ENCODE results near the gene CNTNAP2.
"Not testable (repeated sequence)": the region's sequence is repeated elsewhere in the genome, so short reads cannot be mapped to it uniquely, and the experiment has no call there.

Gene CNTNAP2

DNA sequence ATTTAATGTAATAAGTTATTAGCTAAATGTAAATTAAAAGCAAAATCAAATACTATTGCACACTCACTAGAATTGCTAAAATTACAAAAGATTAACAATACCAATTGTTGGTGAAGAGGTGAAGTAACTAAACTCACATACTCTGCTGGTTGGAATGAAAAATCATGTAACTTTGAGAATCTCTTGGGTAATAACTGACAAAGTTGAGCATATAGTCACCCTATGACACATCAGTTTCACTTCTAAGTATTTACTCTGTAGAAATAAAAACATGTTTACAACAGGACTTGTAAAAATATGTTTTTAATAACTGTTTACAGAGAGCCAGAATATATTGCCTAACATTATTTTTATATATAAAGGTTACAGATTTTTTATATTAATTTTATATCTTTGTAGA is 33.6 kb downstream of the CNTNAP2 start:
- DNase-seq, result no peak

DNA sequence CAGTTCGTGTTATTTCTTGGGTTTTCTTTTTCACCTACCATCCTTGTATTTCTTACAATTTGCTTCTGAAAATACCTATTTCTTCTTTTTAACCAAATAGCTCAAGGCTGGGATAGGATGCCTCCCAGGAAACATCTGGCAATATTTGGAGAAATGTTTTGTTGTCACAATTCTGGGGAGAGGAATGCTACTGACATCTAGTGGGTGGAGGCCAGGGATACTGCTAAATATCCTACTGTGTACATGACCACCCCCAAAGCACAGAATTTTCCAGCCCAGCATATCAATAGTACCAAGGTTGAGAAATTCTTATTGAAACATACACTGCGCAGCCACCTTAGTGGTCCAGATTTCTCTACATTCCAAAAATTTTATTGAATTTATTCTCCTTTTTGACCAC is 55.5 kb downstream of the CNTNAP2 start:
- no peak for DNase-seq

DNA sequence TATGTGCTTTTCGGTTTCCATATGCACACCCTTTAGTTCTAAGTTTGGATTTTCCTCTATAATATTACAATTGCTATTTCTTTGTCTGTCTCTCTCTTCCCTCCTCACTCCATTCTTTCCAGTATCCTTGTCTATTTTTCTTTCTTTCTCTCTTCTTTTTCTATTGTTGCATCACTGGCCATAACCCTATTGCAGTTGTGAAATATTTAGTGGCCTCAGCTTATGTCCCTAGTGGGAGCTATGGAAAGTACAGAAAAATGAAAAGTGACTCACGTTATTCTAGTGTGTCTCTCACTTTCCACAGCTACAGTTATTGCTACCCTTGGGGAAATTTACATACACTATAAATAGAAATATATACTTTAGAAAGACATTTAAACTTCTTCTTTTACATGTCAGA is 59.1 kb downstream of the CNTNAP2 start:
- no peak for DNase-seq

DNA sequence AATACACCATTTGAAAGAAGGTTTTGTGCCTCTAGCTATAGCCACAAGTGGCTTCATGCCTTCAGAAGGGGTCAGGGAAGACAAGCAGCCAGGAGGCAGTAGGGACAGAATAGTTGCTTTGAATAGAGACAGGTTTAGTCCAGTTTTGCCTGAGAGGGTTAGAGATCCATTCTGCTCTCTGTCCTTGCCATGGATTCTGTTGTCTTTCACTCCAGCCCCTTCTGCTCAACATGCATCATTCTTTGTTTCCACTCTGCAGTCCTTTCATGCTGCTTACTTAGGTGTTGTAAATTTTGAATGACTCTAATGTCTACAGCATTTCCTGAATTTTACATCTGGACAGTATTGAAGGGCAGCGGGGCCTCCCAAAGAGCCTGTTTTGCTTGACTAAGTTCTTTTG is 60.3 kb downstream of the CNTNAP2 start:
- no peak for DNase-seq

DNA sequence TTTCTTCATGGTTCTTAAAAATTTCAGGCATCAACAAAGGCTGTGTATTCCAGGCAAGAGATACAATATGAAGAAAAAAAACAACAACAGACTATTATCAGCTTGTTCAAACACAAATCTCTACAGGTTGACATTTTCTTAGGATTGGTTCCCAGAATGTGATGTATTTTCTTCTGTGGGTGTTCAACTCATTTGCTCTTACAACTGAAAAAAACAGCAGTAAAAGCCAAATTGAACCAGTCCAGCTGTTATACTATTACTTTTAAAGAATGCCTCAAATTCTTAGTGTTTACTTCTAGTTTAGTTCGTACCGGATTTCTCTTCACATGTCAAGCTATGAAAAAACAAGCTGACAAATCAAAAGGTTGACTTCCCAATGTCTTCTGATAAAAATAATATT is 60.7 kb downstream of the CNTNAP2 start:
- DNase-seq, result no peak

DNA sequence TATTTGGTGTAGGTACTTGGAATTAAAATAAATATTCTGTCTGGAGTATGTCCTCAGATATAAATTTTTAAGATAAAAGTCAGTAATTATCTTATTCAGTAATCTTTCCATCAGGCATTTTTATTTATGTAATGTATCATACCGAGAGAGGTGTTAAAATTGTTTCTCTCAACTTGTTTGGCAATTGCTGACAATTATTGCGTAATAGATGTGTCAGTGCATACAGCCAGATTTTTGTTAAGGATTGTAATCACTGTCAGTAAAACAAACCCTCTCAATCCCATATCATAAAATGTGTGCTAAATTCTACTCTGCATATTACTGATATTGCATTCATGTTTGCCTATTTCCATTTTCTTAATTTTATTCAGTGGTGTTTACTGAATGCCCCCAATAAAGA is 69.2 kb downstream of the CNTNAP2 start:
- DNase-seq, result no peak

DNA sequence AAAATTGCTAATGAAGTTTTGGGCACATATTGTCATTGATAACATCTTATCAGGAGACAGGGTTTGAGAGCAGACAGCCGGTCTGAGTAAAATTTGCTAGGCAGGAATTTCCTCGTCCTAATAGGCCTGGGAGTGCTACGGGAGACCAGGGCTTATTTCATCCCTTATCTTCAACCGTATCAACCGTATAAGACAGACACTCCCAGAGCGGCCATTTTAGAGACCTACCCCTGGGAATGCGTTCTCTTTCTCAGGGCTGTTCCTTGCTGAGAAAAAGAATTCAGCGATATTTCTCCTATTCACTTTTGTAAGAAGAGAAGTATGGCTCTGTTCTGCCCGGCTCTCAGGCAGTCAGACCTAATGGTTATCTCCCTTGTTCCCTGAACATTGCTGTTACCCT is 74.8 kb downstream of the CNTNAP2 start:
- not testable (repeated sequence) for DNase-seq

DNA sequence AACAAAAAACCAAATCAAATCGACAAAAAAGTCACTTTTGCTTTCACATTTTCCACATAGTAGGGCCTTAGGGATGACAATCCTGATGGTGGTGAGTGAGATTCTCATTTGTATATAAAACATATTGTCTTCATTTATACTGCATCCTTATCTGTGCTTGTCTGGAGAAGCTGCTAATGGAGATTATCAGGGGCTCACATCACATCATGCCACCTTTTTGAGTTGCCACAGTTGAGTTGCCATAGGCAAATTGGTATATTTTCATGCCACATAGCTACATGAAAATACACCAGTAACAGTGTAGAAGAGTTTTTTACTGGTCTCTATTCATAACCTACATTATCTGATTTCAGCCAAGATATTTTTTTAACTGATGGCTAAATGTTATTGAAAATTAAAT is 85.3 kb downstream of the CNTNAP2 start:
- DNase-seq, result no peak

DNA sequence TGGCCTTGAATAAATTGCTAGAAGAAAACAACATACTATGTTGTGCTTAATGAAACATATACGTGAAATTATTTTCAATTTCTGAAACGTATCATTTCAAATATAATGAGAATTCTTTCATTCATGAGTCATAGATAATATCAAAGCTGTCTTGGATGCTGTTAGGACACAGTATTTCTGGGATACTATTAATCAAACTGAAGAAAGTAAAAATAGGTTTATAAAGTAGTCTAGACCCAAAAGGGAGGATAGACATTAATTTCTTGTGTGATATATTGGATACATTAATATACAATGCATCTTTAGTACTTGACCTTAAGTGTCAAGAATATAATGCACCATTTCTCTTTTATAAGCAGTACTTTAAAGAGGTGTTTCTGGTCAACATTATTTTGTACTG is 89.7 kb downstream of the CNTNAP2 start:
- DNase-seq, result no peak

DNA sequence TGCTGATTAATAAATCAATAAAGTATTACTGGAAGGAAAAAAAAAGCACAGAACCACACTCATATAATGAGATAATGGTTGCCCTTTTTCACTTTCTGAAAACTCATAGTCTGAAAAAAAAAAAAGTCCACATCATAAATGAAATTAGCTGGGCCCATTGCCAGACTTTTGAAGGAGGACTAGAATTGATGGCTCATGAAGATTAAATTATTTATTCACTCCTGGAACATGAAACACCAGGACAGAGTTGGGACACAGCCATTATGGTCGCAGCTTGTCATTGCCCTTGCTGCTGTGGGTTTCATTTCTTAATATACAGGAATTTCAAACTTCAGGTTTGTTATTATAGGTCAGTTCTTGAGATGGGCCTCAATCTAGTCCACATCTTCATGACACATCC is 91.9 kb downstream of the CNTNAP2 start:
- DNase-seq, result no peak

DNA sequence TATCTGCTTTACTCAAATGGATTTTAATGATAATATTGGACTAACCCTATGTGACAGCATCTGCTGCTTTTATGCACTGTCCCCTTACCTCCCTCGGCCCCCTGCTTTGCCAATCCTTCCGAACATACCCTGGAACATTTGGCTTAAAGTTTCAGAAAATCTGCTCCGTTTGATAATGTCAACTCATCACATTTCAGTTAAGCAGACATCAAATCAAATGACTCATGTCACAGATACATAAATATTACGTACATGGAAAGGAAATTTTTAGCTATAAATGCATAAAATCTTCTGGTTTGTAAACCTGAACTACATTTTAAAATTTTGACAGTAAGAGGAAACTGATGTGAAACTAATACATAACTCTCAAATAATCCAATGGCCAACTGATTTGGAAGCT is 98.2 kb downstream of the CNTNAP2 start:
- no peak for DNase-seq

DNA sequence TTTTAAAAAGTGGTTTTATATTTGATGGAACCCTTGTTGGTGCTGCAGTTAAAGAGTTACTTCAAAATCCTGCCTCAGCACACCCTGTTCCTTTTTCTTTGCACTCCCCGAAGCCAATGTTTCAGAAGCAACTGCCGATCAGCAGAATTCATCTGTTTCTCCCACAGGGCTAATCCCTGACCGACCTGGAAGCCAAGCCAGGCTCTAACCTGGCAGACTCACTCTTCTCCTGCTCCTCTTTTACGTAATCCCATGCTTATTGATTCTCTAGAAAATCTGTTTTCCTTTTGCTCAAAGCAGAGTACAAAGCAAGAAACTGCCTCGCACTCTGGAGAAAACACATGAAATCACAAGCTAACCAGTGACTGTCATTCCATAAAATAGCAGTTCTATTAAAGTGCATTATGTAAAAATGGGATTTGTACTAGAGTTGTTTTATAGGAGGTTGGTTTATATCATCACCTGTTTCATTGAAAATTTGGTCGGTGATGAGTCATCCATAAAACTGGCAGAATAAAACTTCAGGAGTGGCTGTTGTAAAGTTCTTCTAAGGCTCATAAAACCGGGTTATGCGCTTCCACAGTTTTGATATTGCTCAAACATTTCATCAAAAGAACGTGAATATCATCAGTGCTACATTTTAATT is 99.9 kb downstream of the CNTNAP2 start:
- no peak for DNase-seq

DNA sequence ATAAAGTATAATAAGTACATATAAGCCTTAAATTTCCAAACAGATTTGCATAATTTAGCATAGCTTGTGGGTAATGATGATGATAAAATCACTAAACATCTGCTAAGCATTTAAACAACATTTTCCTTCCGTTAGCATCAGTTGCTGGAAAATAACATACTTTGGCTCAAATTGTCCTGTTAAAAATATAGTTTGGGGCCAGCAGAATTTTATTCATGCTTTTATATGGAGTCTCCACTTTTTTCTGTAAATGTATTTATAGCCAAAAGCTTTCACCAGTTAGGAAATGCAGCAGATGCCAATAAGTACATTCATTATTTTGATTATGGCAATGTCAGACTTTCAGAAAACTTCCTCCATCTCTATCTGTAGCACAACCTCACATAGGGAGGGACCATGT is 107.2 kb downstream of the CNTNAP2 start:
- no peak for DNase-seq

DNA sequence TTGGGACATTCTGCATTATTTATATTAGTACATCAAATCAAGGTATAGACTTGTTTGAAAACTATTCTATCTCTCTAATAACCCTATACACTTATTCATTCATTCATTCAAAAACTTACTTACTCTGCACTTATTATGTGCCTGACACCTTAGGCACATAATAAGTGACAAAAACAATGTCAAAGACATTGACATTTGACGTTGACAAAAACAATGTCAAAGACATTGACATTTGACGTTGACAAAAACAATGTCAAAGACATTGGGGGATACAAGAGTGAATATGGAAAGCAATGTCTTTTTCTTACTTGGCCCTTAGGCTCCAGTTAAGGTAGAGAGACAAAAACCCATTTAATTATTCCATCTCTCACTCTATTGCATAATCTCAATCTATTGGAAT is 116.0 kb downstream of the CNTNAP2 start:
- DNase-seq, result no peak

DNA sequence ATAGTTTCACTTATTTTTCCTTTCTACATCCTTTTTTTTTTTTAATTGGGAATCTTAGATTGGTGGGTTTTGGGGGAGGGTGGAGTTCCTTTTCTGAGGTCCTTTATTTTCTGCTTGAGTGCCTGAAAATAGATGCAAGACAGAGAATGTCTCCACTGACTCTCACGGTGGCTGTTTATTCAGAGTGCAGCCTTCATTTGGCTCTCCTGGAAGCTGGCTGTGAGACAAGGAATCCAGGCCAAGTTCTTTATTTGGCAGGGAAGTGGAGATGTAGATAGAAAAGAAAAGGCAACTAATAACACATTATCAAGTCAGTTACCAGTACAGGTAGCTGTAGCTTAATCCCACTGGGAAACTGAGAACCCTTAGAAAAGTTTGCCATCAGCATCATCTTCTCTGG is 118.6 kb downstream of the CNTNAP2 start:
- no peak for DNase-seq

DNA sequence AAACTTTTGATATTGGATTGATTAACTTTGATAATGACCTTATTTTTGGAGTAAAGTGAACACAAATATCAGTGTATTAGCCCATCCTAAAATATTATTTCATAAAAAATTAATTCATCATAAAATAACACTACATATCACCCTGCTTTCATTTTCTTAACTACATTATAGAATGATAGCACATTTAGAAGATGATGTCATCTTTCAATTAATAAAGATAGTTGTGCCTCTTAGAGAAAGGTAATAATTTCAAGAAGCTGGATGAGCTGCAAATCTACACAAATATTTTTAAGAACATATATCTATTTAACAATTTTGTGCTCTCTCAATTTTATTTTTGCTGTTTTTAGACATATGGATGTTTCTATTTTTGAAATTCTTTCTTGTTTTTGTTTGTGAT is 126.1 kb downstream of the CNTNAP2 start:
- no peak for DNase-seq

DNA sequence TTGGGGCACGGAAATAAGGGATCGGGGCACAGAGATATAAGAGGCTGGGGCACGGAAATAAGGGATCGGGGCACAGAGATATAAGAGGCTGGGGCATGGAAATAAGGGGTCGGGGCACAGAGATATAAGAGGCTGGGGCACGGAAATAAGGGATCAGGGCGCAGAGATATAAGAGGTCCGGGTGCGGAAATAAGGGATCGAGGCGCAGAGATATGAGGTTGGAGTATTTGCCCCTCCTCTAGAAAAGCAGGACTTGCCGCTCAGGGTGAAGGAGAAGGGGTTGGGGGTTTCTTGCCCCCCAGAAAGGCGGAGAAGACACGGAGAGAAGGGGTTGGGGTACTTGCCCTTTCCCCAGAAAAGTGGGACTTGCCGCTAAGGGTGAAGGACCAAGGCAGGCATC is 131.4 kb downstream of the CNTNAP2 start:
- not testable (repeated sequence) for DNase-seq

DNA sequence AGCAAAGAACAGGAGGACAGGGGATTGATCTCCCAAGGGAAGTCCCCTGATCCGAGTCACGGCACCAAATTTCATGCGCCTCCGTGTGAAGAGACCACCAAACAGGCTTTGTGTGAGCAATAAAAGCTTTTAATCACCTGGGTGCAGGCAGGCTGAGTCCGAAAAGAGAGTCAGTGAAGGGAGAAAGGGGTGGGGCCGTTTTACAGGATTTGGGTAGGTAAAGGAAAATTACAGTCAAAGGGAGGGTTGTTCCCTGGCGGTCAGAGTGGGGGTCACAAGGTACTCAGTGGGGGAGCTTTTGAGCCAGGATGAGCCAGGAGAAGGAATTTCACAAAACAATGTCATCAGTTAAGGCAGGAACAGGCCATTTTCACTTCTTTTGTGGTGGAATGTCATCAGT is 132.1 kb downstream of the CNTNAP2 start:
- DNase-seq, result not testable (repeated sequence)

DNA sequence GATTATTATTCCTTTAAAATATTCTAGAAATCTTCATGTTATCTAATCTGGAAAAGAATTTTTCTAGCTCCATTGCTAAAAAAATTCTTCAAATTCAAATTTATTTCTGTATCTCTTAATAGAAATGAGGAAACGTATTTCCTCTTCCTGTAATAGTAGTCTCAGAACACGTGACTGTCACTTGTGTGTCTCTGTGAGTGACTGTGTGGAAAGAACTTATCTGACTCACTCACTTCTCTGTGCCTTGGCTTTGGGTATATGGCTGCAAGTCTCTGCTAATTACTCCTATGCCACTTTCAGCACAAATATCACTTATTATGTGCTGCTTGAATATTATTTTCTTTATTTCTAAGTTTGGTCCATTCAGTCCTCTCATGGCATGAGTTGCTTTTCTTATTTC is 132.7 kb downstream of the CNTNAP2 start:
- no peak for DNase-seq

DNA sequence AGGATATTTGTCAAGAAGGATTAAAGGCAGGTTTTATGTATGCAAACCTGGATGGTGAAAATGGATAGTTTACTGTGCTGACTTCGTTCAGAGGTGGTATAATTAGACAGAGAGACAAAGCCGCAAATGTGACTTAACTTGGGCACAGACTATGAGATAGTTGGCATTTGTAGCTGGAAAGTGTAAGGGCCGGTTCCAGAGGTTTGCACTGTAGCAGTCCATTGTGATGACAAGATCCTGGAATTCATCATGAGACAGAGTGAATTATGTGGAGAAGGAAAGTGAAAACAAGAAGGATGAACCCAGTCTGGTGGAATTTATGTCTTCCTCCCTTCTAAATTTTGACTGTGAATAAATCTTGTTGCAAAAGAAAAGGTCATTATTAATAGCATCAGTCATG is 139.0 kb downstream of the CNTNAP2 start:
- DNase-seq, result no peak

DNA sequence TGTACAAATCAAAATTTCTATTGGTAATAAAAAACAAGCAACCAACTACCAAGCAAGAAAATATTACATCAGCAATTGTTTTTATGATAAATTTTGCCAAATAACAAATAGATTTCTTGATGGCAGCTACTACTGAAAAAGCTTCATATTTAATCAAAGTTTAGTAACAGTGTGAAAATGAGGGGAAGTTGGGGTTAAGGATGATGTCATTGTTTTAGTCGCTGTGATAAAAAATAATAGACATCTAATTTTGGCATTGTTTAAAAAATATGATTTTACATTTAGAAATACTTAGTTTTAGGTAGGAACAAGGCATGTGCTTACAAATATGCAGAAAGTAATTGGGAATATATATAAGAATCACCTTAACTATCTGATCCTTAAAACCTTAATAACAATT is 145.9 kb downstream of the CNTNAP2 start:
- no peak for DNase-seq

DNA sequence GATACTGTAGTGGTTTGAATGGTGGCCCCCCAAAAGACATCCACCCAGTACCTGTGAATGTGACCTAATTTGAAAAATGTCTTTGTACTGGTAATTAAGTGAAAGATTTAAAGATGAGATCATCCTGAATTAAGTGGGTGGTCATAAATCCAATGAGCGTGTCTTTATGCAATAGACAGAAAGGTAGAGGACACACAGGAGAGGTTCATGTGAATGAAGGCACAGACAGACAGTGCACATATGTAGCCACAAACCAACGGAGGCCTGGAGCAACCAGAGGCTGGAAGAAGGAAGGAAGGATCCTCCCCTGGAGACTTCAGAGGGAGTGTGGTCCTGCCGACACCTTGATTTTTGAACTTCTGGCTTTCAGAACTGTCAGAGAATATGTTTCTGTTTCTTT is 160.3 kb downstream of the CNTNAP2 start:
- DNase-seq, result no peak

DNA sequence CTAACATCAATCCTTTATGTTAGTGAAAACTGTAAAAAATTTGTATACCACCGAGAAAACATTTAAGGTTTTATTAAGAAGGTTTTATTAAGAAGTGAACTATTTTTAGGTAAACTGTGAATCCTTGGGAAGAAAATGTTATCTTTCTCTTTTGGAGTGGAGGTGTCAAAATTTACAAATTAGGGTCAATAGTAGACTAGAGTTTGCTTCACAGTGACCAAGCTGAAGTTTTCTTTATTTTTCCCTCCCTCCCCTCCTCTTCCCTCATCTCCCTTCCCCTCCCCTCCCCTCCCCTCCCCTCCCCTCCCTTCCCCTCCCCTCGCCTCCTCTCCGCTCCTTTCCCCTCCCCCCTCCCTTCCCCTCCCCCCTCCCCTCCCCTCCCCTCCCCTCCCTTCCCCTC is 168.8 kb downstream of the CNTNAP2 start:
- no peak for DNase-seq

DNA sequence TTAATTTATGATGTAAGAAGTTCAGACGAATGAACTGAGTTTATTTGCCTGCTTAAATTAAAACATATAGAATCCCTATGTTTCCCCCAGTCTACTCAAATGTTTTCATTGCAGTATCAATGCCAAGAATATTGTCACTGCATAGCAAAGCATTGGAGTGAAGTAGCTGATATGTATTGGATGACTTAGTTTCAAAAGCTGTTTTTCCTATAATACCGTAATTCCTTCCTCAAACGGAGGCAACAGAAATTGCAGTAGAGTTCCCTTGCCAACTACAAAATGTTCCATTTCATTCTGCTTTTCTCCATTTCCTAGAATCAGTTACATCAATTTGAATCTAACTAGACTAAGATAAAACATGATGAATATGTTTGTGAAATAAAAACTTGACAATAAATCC is 174.1 kb downstream of the CNTNAP2 start:
- no peak for DNase-seq

DNA sequence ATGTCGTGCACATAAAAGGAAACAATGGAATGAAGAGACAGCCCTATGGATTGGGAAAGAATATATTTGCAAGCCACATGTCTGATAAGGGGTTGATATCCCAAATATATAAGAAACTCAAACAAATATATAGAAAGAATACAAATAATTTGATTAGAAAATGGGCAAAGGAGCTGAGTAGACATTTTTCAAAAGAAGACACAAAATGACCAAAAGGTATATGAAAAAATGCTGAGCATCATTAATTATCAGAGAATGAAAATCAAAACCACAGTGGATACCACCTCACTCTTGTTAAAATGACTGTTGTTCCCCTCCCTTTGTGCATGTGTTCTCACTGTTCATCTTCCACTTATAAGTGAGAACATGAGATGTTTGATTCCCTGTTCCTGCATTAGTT is 175.3 kb downstream of the CNTNAP2 start:
- no peak for DNase-seq

DNA sequence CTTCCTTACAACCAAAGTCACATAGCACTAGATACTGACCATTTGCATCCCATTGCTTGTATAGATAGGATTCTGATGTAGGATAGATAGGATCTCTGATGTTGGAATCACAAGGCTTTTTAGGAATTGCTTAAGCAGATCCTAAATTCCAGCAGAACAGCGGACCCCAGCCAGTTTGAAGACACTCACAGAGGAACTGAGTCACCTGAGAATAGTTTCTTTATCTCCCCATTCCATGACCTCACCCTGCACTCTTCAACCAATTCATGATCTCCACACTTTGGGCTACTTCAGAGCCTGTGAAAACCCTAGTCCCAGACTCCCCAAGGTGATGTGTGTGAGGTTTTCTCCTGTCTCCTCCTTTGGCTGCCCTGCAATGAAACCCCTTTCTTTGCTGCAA is 179.4 kb downstream of the CNTNAP2 start:
- DNase-seq, result no peak

Measured in activated T-cell treated with anti-CD3 and anti-CD28 coated beads, Interleukin-2, amount 50 U/mL, for 48 hours (primary cell).